Caco-2 (cell line): ENCODE measurements around the gene SKIL. TPM values are rescaled to one million over a fixed set of nuclear protein-coding genes. Genes with fewer than 3 reads are reported as not detected.

Experiments
- BruUV-seq: library from RNA; stranded (reverse); fragments of 400-500 nt; replicated peaks from 2 replicates; lab custom pipeline; 2021; lab: Mats Ljungman, UMichigan
- CTCF ChIA-PET: fragments of 300-600 bp; sonication (Branson Sonifier 250); formaldehyde crosslinking; loops from one replicate; lab custom pipeline; 2022; ENCODE audit warnings: antibody characterized with exemption; lab: Charles Lee
- POLR2A ChIA-PET: fragments of 300-600 bp; sonication (Branson Sonifier 250); formaldehyde crosslinking; loops from one replicate; lab custom pipeline; 2022; ENCODE audit warnings: antibody characterized with exemption; lab: Charles Lee
- DNase-seq, 2 experiments: peaks; one replicate each; pipeline versions ENCODE4 v3.0.0 to v3.0.0-alpha.2; 2020 to 2022
- H3K27me3 ChIP-seq: replicated peaks from 2 replicates; pipeline ENCODE4 v1.6.0; 2011; ENCODE audit warnings: low read length; ENCODE audit not compliant: control insufficient read depth, insufficient read depth
- H3K36me3 ChIP-seq: 2 replicates; pipeline ENCODE4 v1.5.1; 2011; ENCODE audit warnings: low read length; ENCODE audit not compliant: control insufficient read depth, insufficient read depth
- H3K4me1 ChIP-seq: fragments of 250-450 bp; sonication (Bioruptor Pico); 2 replicates; pipeline ENCODE4 v1.5.1; 2020; ENCODE audit warnings: mild to moderate bottlenecking
- H3K4me3 ChIP-seq: 2 replicates; pipeline ENCODE4 v1.5.1; 2011; ENCODE audit warnings: low read depth, mild to moderate bottlenecking, control low read depth, low read length
- H3K9me3 ChIP-seq: fragments of 250-450 bp; sonication (Bioruptor Pico); 2 replicates; pipeline ENCODE4 v1.5.1; 2020; ENCODE audit warnings: mild to moderate bottlenecking, moderate library complexity
- H3K27ac Mint-ChIP-seq: one replicate; pipeline ENCODE4 v1.8.0; 2022; ENCODE audit warnings: mixed read lengths; ENCODE audit not compliant: unreplicated experiment
- H3K27me3 Mint-ChIP-seq: one replicate; pipeline ENCODE4 v1.8.0; 2022; ENCODE audit warnings: mixed read lengths; ENCODE audit not compliant: insufficient read depth, unreplicated experiment
- H3K36me3 Mint-ChIP-seq: one replicate; pipeline ENCODE4 v1.8.0; 2022; ENCODE audit warnings: mild to moderate bottlenecking, mixed read lengths; ENCODE audit not compliant: insufficient read depth, unreplicated experiment
- H3K4me1 Mint-ChIP-seq: one replicate; pipeline ENCODE4 v1.8.0; 2022; ENCODE audit warnings: low read depth, mixed read lengths; ENCODE audit not compliant: unreplicated experiment
- H3K4me3 Mint-ChIP-seq: one replicate; pipeline ENCODE4 v1.8.0; 2022; ENCODE audit warnings: mild to moderate bottlenecking, moderate library complexity, mixed read lengths; ENCODE audit not compliant: unreplicated experiment
- H3K9me3 Mint-ChIP-seq: one replicate; pipeline ENCODE4 v1.8.0; 2022; ENCODE audit warnings: mixed read lengths; ENCODE audit not compliant: unreplicated experiment
- CTCF ChIP-seq, 2 experiments: fragments of 200-600 bp in 1 of 2; IDR thresholded peaks; 1 replicate in 1 of 2; 2 replicates in 1 of 2; pipeline versions ENCODE4 v1.5.1 to v1.8.0; 2011 to 2022; ENCODE audit warnings: antibody characterized with exemption in 1 of 2, control low read depth in 1 of 2, inconsistent platforms in 1 of 2, low read depth in 1 of 2, low read length in 1 of 2, mild to moderate bottlenecking in 1 of 2, moderate library complexity in 1 of 2; ENCODE audit not compliant: insufficient read depth in 1 of 2, severe bottlenecking in 1 of 2, unreplicated experiment in 1 of 2
- intact Hi-C: fragments of 100-400 bp; cut with micrococcal nuclease; formaldehyde crosslinking; loops from one replicate; pipeline ENCODE4 v1.10.0; 2022; ENCODE audit not compliant: unreplicated experiment
- microRNA-seq: library from miRNA; unstranded; fragments of <30 nt; microRNA quantifications from one replicate; pipeline ENCODE4 v1.2.0, GENCODE V29; 2022
- total RNA-seq: library from RNA; stranded (reverse); gene quantifications from 2 replicates; pipeline ENCODE4 v1.2.3, GENCODE V29; 2022

The SKIL gene
- total RNA-seq, 1 experiment from 2014 or later = 19.6 TPM

GRCh38 chr3:170443457-170443856 is 85.9 kb downstream of the SKIL start:
- H3K36me3 Mint-ChIP-seq = no peaks in the 10 kb centered on the region
- intact Hi-C loops = no loop called here
- no peak for DNase-seq
- TF ChIP-seq CTCF (IDR thresholded peaks at IDR 0.05; ENCODE audit: insufficient read depth in 1 of 2, low read depth in 1 of 2, low read length in 1 of 2, severe bottlenecking in 1 of 2, unreplicated experiment in 1 of 2) = no peak
- H3K27me3 ChIP-seq = no peaks in the 10 kb centered on the region
- CTCF ChIA-PET = interaction anchor here (1.1 kb wide), 1 partner anchor 368 kb away, joined by 4 read pairs; no protein-coding TSS in a partner anchor
- POLR2A ChIA-PET = interaction anchor here (0.6 kb wide), 1 partner anchor 300 kb away, joined by 6 read pairs; no protein-coding TSS in a partner anchor
- H3K27ac Mint-ChIP-seq = no peak overlapping the region
- H3K4me1 ChIP-seq = no peaks in the 10 kb centered on the region
- BruUV-seq = no TSS peak
- no peak overlapping the region for H3K4me3 ChIP-seq
- H3K27me3 Mint-ChIP-seq = peaks cover 4% of the 10 kb centered on the region
- no peaks in the 10 kb centered on the region for H3K36me3 ChIP-seq
- no peaks in the 10 kb centered on the region for H3K9me3 ChIP-seq
- H3K4me1 Mint-ChIP-seq = no peaks in the 10 kb centered on the region
- H3K9me3 Mint-ChIP-seq = no peaks in the 10 kb centered on the region
- H3K4me3 Mint-ChIP-seq = no peak overlapping the region

Small RNA genes within 50 kb of the gene (microRNA-seq; reads per million reads assigned to microRNA genes)
- not detected for gene MIR6828

Other genes starting within 250 kb of the SKIL start
- 29.8 and 37.7 TPM in 2 replicates for gene PHC3, start 176.0 kb upstream of the SKIL start, total RNA-seq
- 44.2 and 45.8 TPM in 2 replicates for gene PRKCI, start 135.3 kb upstream of the SKIL start, total RNA-seq
- gene CLDN11, start 61.2 kb downstream of the SKIL start, total RNA-seq = 0.41 and 0.51 TPM in 2 replicates
- gene SLC7A14, start 228.4 kb downstream of the SKIL start, total RNA-seq = not detected in 2 replicates